SKM-1 treated with dmso at 0.1 percent for 144 hours (cell line): ENCODE results near the gene SPOP.
A peak's percentile ranks its signal among the peaks of the same experiment; 100 is the strongest.
"Not testable (repeated sequence)": the region's sequence is repeated elsewhere in the genome, so short reads cannot be mapped to it uniquely, and the experiment has no call there.

Source experiments
- DNase-seq: peaks from one replicate; lab custom pipeline; 2025; ENCODE audit not compliant: unreplicated experiment; lab: John Stamatoyannopoulos, UW

The SPOP gene

GRCh38 chr17:49696233-49696761, 18.4 kb upstream of the SPOP start:
- DNase-seq, result no peak

GRCh38 chr17:49695698-49696232, 17.9 kb upstream of the SPOP start:
- no peak for DNase-seq

- DNase-seq, result peak; percentile 41
These were observed 17.2 kb upstream of the SPOP start for GRCh38 chr17:49694847-49695697.

- no peak for DNase-seq
These were observed 14.9 kb upstream of the SPOP start for GRCh38 chr17:49692751-49693150.

- DNase-seq, result no peak
These were observed 13.8 kb upstream of the SPOP start for GRCh38 chr17:49691677-49692191.

- no peak for DNase-seq
These were observed 13.3 kb upstream of the SPOP start for GRCh38 chr17:49691086-49691676.

- no peak for DNase-seq
These were observed 12.4 kb upstream of the SPOP start for GRCh38 chr17:49690256-49690655.

GRCh38 chr17:49688848-49689247, 11.0 kb upstream of the SPOP start:
- DNase-seq, result no peak

- no peak for DNase-seq
These were observed 10.1 kb upstream of the SPOP start for GRCh38 chr17:49687878-49688491.

GRCh38 chr17:49681106-49681979, 3.4 kb upstream of the SPOP start:
- DNase-seq, result no peak

GRCh38 chr17:49680314-49680713, 2.4 kb upstream of the SPOP start:
- DNase-seq, result no peak

GRCh38 chr17:49677134-49677932, 564 bp downstream of the SPOP start:
- DNase-seq, result peak; percentile 87

- DNase-seq, result peak; percentile 98
These were observed 1.5 kb downstream of the SPOP start for GRCh38 chr17:49676276-49676868.

- no peak for DNase-seq
These were observed 3.4 kb downstream of the SPOP start for GRCh38 chr17:49674507-49674906.

GRCh38 chr17:49673679-49674078, 4.2 kb downstream of the SPOP start:
- DNase-seq, result not testable (repeated sequence)

- DNase-seq, result no peak
These were observed 7.3 kb downstream of the SPOP start for GRCh38 chr17:49670641-49671040.

- DNase-seq, result no peak
These were observed 7.9 kb downstream of the SPOP start for GRCh38 chr17:49670002-49670401.

- no peak for DNase-seq
These were observed 10.0 kb downstream of the SPOP start for GRCh38 chr17:49667854-49668253.

- DNase-seq, result no peak
These were observed 13.1 kb downstream of the SPOP start for GRCh38 chr17:49664706-49665211.
